Neural progenitor cell (in vitro differentiated cells): ENCODE measurements around the gene SNAP25. TPM values are rescaled to one million over a fixed set of nuclear protein-coding genes. Genes with fewer than 3 reads are reported as not detected.

ENCODE experiments used
- DNase-seq: peaks from one replicate; pipeline ENCODE4 v3.0.0-alpha.2; 2016; ENCODE audit warnings: low spot score
- H2AFZ ChIP-seq: fragments of 200-600 bp; sonication (generic); replicated peaks from 2 replicates; pipeline ENCODE4 v1.6.1; 2016; ENCODE audit warnings: antibody characterized with exemption
- H3F3A ChIP-seq: fragments of 200-600 bp; sonication (generic); 2 replicates; pipeline ENCODE4 v1.6.1; 2016; ENCODE audit warnings: antibody characterized with exemption, low read depth
- H3K27ac ChIP-seq: fragments of 200-600 bp; sonication (generic); 2 replicates; pipeline ENCODE4 v1.5.1; 2016; ENCODE audit warnings: mild to moderate bottlenecking
- H3K27me3 ChIP-seq: fragments of 200-600 bp; sonication (generic); 2 replicates; pipeline ENCODE4 v1.6.1; 2016; ENCODE audit warnings: mild to moderate bottlenecking, moderate library complexity
- H3K36me3 ChIP-seq: fragments of 200-600 bp; sonication (generic); 2 replicates; pipeline ENCODE4 v1.5.1; 2016
- H3K4me1 ChIP-seq: fragments of 200-600 bp; sonication (generic); 2 replicates; pipeline ENCODE4 v1.6.1; 2016; ENCODE audit warnings: mixed run types
- H3K4me2 ChIP-seq: fragments of 200-600 bp; sonication (generic); 2 replicates; pipeline ENCODE4 v1.6.1; 2016
- H3K4me3 ChIP-seq: fragments of 200-600 bp; sonication (generic); 2 replicates; pipeline ENCODE4 v1.5.1; 2016
- H3K79me2 ChIP-seq: fragments of 200-600 bp; sonication (generic); 2 replicates; pipeline ENCODE4 v1.6.1; 2016; ENCODE audit warnings: low read depth
- H3K9ac ChIP-seq: fragments of 200-600 bp; sonication (generic); 2 replicates; pipeline ENCODE4 v1.6.1; 2016
- H3K9me3 ChIP-seq: fragments of 200-600 bp; sonication (generic); 2 replicates; pipeline ENCODE4 v1.5.1; 2016; ENCODE audit warnings: low read depth
- H4K20me1 ChIP-seq: fragments of 200-600 bp; sonication (generic); 2 replicates; pipeline ENCODE4 v1.6.1; 2016; ENCODE audit warnings: low read depth
- H3K27ac Mint-ChIP-seq: 3 replicates; pipeline ENCODE4 v1.8.0; 2021; ENCODE audit warnings: mixed read lengths
- H3K27me3 Mint-ChIP-seq: 2 replicates; pipeline ENCODE4 v1.8.0; 2022; ENCODE audit warnings: low read depth, mild to moderate bottlenecking, inconsistent platforms, moderate library complexity, mixed read lengths; ENCODE audit not compliant: insufficient read depth
- H3K36me3 Mint-ChIP-seq: 3 replicates; pipeline ENCODE4 v1.8.0; 2021; ENCODE audit warnings: mixed read lengths
- H3K4me1 Mint-ChIP-seq: 3 replicates; pipeline ENCODE4 v1.8.0; 2021; ENCODE audit warnings: mixed read lengths
- H3K4me3 Mint-ChIP-seq: 3 replicates; pipeline ENCODE4 v1.8.0; 2021; ENCODE audit warnings: mild to moderate bottlenecking, moderate library complexity, mixed read lengths
- H3K9me3 Mint-ChIP-seq: 3 replicates; pipeline ENCODE4 v1.8.0; 2020; ENCODE audit warnings: mixed read lengths
- EZH2 ChIP-seq: fragments of 200-600 bp; sonication (generic); IDR thresholded peaks from 2 replicates; pipeline ENCODE4 v1.6.1; 2017; ENCODE audit warnings: antibody characterized with exemption, mild to moderate bottlenecking, moderate library complexity
- EZH2phosphoT487 ChIP-seq: fragments of 200-600 bp; sonication (generic); IDR thresholded peaks from 2 replicates; pipeline ENCODE4 v1.6.1; 2017; ENCODE audit warnings: antibody characterized with exemption
- total RNA-seq: library from RNA; depleted of rRNA; stranded (reverse); fragments of >200 nt; gene quantifications from 2 replicates; pipeline ENCODE4 v1.2.3, GENCODE V29; 2015; ENCODE audit warnings: low replicate concordance
- TF ChIP-seq, protein P1 (sequence below): fragments of 200-600 bp; sonication (generic); IDR thresholded peaks from 2 replicates; pipeline ENCODE4 v1.5.1; 2017; ENCODE audit warnings: antibody characterized with exemption, mild to moderate bottlenecking

SNAP25 gene
- total RNA-seq, 1 donor from 2014 or later = not detected

DNA sequence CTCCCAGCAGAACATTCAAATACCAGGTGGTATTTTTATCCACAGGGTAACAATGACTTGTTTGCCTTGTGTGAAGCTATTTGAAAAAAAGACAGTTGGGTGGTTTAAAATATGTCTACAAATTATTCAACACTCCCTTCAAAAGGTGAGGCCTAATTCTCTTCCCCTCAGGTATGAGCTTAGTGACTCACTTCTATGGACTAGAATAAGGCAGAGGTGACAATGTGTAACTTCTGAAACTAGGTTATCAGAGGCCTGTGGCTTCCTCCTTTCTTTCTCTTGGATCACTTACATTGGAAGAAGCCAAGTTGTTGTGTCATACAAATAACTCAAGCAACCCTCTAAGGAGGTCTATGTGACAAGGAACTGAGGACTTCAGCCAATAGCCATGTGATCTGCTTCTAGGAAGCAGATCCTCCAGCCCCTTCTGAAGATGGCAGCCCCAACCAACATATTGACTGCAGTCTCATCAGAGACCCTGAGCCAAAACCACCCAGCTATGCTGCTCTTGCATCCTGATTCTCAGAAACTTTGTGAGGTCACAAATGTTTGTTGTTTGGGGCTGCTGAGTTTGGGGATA lies 102.6 kb downstream of the SNAP25 start:
- H3F3A ChIP-seq = no peaks in the 10 kb centered on the region
- no peaks in the 10 kb centered on the region for H3K4me1 Mint-ChIP-seq
- no peaks in the 10 kb centered on the region for H3K79me2 ChIP-seq
- no peaks in the 10 kb centered on the region for H3K36me3 Mint-ChIP-seq
- no peaks in the 10 kb centered on the region for H3K36me3 ChIP-seq
- H3K27me3 ChIP-seq = no peaks in the 10 kb centered on the region
- H3K4me3 ChIP-seq = no peak overlapping the region
- no peak overlapping the region for H3K27ac Mint-ChIP-seq
- no peak for DNase-seq
- H3K27ac ChIP-seq = no peak overlapping the region
- TF ChIP-seq EZH2phosphoT487 = no peak
- TF ChIP-seq, protein P1, sequence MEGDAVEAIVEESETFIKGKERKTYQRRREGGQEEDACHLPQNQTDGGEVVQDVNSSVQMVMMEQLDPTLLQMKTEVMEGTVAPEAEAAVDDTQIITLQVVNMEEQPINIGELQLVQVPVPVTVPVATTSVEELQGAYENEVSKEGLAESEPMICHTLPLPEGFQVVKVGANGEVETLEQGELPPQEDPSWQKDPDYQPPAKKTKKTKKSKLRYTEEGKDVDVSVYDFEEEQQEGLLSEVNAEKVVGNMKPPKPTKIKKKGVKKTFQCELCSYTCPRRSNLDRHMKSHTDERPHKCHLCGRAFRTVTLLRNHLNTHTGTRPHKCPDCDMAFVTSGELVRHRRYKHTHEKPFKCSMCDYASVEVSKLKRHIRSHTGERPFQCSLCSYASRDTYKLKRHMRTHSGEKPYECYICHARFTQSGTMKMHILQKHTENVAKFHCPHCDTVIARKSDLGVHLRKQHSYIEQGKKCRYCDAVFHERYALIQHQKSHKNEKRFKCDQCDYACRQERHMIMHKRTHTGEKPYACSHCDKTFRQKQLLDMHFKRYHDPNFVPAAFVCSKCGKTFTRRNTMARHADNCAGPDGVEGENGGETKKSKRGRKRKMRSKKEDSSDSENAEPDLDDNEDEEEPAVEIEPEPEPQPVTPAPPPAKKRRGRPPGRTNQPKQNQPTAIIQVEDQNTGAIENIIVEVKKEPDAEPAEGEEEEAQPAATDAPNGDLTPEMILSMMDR = no peak
- TF ChIP-seq EZH2 = no peak
- H4K20me1 ChIP-seq = no peaks in the 10 kb centered on the region
- H3K27me3 Mint-ChIP-seq = peaks cover 7% of the 10 kb centered on the region
- H2AFZ ChIP-seq = peak overlapping the region; percentile 44
- H3K9ac ChIP-seq = no peak overlapping the region
- no peaks in the 10 kb centered on the region for H3K9me3 ChIP-seq
- no peaks in the 10 kb centered on the region for H3K4me1 ChIP-seq
- no peak overlapping the region for H3K4me2 ChIP-seq
- no peak overlapping the region for H3K4me3 Mint-ChIP-seq
- H3K9me3 Mint-ChIP-seq = peaks cover 9% of the 10 kb centered on the region

GRCh38 chr20:10322073-10323012 lies 103.7 kb downstream of the SNAP25 start:
- H3K36me3 Mint-ChIP-seq = no peaks in the 10 kb centered on the region
- no peak overlapping the region for H3K27ac ChIP-seq
- H3K4me2 ChIP-seq = no peak overlapping the region
- peaks cover 5% of the 10 kb centered on the region for H3K9me3 Mint-ChIP-seq
- no peaks in the 10 kb centered on the region for H3K36me3 ChIP-seq
- no peak for DNase-seq
- H3K9me3 ChIP-seq = no peaks in the 10 kb centered on the region
- no peak overlapping the region for H3K9ac ChIP-seq
- H4K20me1 ChIP-seq = no peaks in the 10 kb centered on the region
- H3K4me3 ChIP-seq = no peak overlapping the region
- no peaks in the 10 kb centered on the region for H3K27me3 ChIP-seq
- no peaks in the 10 kb centered on the region for H3K4me1 Mint-ChIP-seq
- H3F3A ChIP-seq = no peaks in the 10 kb centered on the region
- peak overlapping the region; percentile 5 for H3K27ac Mint-ChIP-seq
- H3K27me3 Mint-ChIP-seq = peaks cover 7% of the 10 kb centered on the region
- H3K4me1 ChIP-seq = no peaks in the 10 kb centered on the region
- H3K79me2 ChIP-seq = no peaks in the 10 kb centered on the region
- peak overlapping the region; percentile 44 for H2AFZ ChIP-seq
- H3K4me3 Mint-ChIP-seq = peak overlapping the region; percentile 64
- no peak for TF ChIP-seq EZH2phosphoT487
- no peak for TF ChIP-seq EZH2
- TF ChIP-seq, protein P1 = no peak

DNA sequence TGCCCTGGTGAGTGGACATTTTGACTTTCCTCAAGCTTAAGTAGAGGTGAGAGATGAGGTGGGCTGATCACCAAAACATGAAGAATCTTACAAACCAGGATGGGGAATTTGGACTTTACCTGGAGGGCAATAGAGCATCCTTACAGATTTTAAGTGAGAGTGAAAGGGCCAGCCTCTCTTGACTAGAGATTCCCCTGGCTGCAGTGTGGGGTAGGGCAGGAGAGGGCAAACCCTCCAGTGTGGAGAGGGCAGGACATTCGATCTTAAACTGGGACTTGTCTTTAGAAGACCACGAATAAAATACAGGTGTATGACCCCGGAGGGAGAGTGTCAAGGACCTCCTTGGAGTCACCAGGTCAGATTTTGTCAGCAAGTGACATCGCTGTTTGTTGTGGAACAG lies 105.1 kb downstream of the SNAP25 start:
- Histone ChIP-seq H3K27ac (no peak overlapping the region), H3K4me3 (no peak overlapping the region), H3K9ac (no peak overlapping the region), H3K4me1 (no peaks in the 10 kb centered on the region), H3F3A (no peaks in the 10 kb centered on the region), H3K79me2 (no peaks in the 10 kb centered on the region), H3K27me3 (no peaks in the 10 kb centered on the region), H4K20me1 (no peaks in the 10 kb centered on the region), H3K36me3 (no peaks in the 10 kb centered on the region), H2AFZ (no peak overlapping the region), H3K9me3 (no peaks in the 10 kb centered on the region), H3K4me2 (no peak overlapping the region)
- no peak for DNase-seq
- no peak for TF ChIP-seq EZH2phosphoT487
- no peak for TF ChIP-seq EZH2
- TF ChIP-seq, protein P1 = no peak
- Mint-ChIP-seq H3K36me3 (no peaks in the 10 kb centered on the region), H3K4me1 (no peaks in the 10 kb centered on the region), H3K27me3 (peaks cover 7% of the 10 kb centered on the region), H3K9me3 (peaks cover 3% of the 10 kb centered on the region), H3K4me3 (no peak overlapping the region), H3K27ac (no peak overlapping the region)
